ENCODE data around the gene LIMS1. TPM values are rescaled to one million over a fixed set of nuclear protein-coding genes. Genes with fewer than 3 reads are reported as not detected.

LIMS1 gene
- polyA plus RNA-seq, 1 donor (not counting 4 experiments of a cell fraction or from before 2014, with no cell fraction given): 62.5 TPM

DNA sequence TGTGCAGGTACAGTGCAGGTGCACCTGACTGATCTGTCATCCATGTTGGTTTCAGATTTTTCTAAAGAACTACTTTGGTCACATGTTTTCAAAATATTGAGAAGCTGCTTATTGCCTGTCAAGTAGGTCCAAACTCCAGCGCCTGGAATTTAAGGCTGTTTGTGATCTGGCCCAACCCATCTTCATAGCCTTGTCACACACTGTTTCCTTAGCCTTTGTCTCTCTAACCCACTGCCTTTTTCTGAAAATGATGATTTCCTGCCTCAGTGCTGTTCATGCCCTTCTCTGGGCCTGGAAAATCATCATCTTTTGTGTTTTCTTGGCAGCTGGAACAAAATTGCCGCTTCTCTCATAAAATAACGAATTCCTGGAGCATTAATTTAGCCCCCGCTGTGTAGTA, 7.2 kb downstream of the LIMS1 start:
- DNase-seq (ENCODE audit: low read depth, low spot score) (no peak), FAIRE-seq (no peak)
- dilution Hi-C loops (cut with MboI; ENCODE audit: extremely low pct_ligation_motif_present, low sequenced_read_pairs): no loop called here
- Histone ChIP-seq H3K4me3 (ENCODE audit: control insufficient read depth in 2 of 3, extremely low read depth in 1 of 3, insufficient read depth in 2 of 3, low read depth in 1 of 3, low read length in 3 of 3) (no peak overlapping the region), H3K27ac (ENCODE audit: control insufficient read depth, insufficient read depth, low read length) (no peak overlapping the region), H3K79me2 (ENCODE audit: control insufficient read depth, insufficient read depth, low read length) (peaks cover 91% of the 10 kb centered on the region), H3K9ac (ENCODE audit: control insufficient read depth, extremely low read depth, insufficient read depth, low read length) (no peak overlapping the region), H3K9me3 (ENCODE audit: control insufficient read depth, low read depth, low read length) (no peaks in the 10 kb centered on the region), H3K9me1 (ENCODE audit: control insufficient read depth, extremely low read depth, insufficient read depth, low read length) (no peaks in the 10 kb centered on the region), H3K4me1 (ENCODE audit: control insufficient read depth, extremely low read depth, insufficient read depth, low read length) (peaks cover 25% of the 10 kb centered on the region), H2AFZ (ENCODE audit: control insufficient read depth, low read length) (no peak overlapping the region), H3K27me3 (ENCODE audit: control insufficient read depth, extremely low read depth, insufficient read depth, low read length) (no peaks in the 10 kb centered on the region), H4K20me1 (ENCODE audit: control insufficient read depth, extremely low read depth, insufficient read depth, low read length) (no peaks in the 10 kb centered on the region), H3K4me2 (ENCODE audit: control insufficient read depth, extremely low read depth, insufficient read depth, low read depth, low read length) (no peak overlapping the region), H3K36me3 (ENCODE audit: control insufficient read depth in 2 of 2, extremely low read depth in 1 of 2, insufficient read depth in 2 of 2, low read length in 2 of 2) (peaks cover 0 to 6% of the 10 kb centered on the region in 2 experiments)
- TF ChIP-seq, protein P1, sequence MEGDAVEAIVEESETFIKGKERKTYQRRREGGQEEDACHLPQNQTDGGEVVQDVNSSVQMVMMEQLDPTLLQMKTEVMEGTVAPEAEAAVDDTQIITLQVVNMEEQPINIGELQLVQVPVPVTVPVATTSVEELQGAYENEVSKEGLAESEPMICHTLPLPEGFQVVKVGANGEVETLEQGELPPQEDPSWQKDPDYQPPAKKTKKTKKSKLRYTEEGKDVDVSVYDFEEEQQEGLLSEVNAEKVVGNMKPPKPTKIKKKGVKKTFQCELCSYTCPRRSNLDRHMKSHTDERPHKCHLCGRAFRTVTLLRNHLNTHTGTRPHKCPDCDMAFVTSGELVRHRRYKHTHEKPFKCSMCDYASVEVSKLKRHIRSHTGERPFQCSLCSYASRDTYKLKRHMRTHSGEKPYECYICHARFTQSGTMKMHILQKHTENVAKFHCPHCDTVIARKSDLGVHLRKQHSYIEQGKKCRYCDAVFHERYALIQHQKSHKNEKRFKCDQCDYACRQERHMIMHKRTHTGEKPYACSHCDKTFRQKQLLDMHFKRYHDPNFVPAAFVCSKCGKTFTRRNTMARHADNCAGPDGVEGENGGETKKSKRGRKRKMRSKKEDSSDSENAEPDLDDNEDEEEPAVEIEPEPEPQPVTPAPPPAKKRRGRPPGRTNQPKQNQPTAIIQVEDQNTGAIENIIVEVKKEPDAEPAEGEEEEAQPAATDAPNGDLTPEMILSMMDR (optimal IDR thresholded peaks at IDR 0.05 in 1 of 3, IDR thresholded peaks at IDR 0.05 in 1 of 3, conservative IDR thresholded peaks at IDR 0.05 in 1 of 3; ENCODE audit: extremely low read depth in 1 of 3, insufficient read depth in 2 of 3, low read length in 3 of 3): no peak
- no peak for TF ChIP-seq EZH2 (IDR thresholded peaks at IDR 0.05; ENCODE audit: low read length)

- no peak for FAIRE-seq
- dilution Hi-C loops (cut with MboI; ENCODE audit: extremely low pct_ligation_motif_present, low sequenced_read_pairs): no loop called here
- H3K4me3 ChIP-seq (ENCODE audit: control insufficient read depth in 2 of 3, extremely low read depth in 1 of 3, insufficient read depth in 2 of 3, low read depth in 1 of 3, low read length in 3 of 3): no peak overlapping the region
- H3K79me2 ChIP-seq (ENCODE audit: control insufficient read depth, insufficient read depth, low read length): peaks cover 90% of the 10 kb centered on the region
- no peak overlapping the region for H2AFZ ChIP-seq (ENCODE audit: control insufficient read depth, low read length)
- DNase-seq (ENCODE audit: low read depth, low spot score): no peak
- no peaks in the 10 kb centered on the region for H4K20me1 ChIP-seq (ENCODE audit: control insufficient read depth, extremely low read depth, insufficient read depth, low read length)
- H3K4me2 ChIP-seq (ENCODE audit: control insufficient read depth, extremely low read depth, insufficient read depth, low read depth, low read length): no peak overlapping the region
- H3K27ac ChIP-seq (ENCODE audit: control insufficient read depth, insufficient read depth, low read length): no peak overlapping the region
- TF ChIP-seq EZH2 (IDR thresholded peaks at IDR 0.05; ENCODE audit: low read length): no peak
- TF ChIP-seq, protein P1 (optimal IDR thresholded peaks at IDR 0.05 in 1 of 3, IDR thresholded peaks at IDR 0.05 in 1 of 3, conservative IDR thresholded peaks at IDR 0.05 in 1 of 3; ENCODE audit: extremely low read depth in 1 of 3, insufficient read depth in 2 of 3, low read length in 3 of 3): no peak
- H3K4me1 ChIP-seq (ENCODE audit: control insufficient read depth, extremely low read depth, insufficient read depth, low read length): peaks cover 18% of the 10 kb centered on the region
- no peaks in the 10 kb centered on the region for H3K9me1 ChIP-seq (ENCODE audit: control insufficient read depth, extremely low read depth, insufficient read depth, low read length)
- H3K27me3 ChIP-seq (ENCODE audit: control insufficient read depth, extremely low read depth, insufficient read depth, low read length): no peaks in the 10 kb centered on the region
- peaks cover 0 to 6% of the 10 kb centered on the region in 2 experiments for H3K36me3 ChIP-seq (ENCODE audit: control insufficient read depth in 2 of 2, extremely low read depth in 1 of 2, insufficient read depth in 2 of 2, low read length in 2 of 2)
- H3K9me3 ChIP-seq (ENCODE audit: control insufficient read depth, low read depth, low read length): no peaks in the 10 kb centered on the region
- H3K9ac ChIP-seq (ENCODE audit: control insufficient read depth, extremely low read depth, insufficient read depth, low read length): no peak overlapping the region
Observed at GRCh38 chr2:108542071-108542470, 7.8 kb downstream of the LIMS1 start.
